ENCODE measurements around the gene GTPBP4.
"Not testable (repeated sequence)": the region's sequence is repeated elsewhere in the genome, so short reads cannot be mapped to it uniquely, and the experiment has no call there.

Gene GTPBP4

GRCh38 chr10:1044964-1045363 lies 56.7 kb downstream of the GTPBP4 start:
- no peak for DNase-seq
- in situ Hi-C loops (cut with HindIII; ENCODE audit: low pct_ligation_motif_present, low pct_unique_long_range_greater_than_20kb, low sequenced_read_pairs) = no loop called here

DNA sequence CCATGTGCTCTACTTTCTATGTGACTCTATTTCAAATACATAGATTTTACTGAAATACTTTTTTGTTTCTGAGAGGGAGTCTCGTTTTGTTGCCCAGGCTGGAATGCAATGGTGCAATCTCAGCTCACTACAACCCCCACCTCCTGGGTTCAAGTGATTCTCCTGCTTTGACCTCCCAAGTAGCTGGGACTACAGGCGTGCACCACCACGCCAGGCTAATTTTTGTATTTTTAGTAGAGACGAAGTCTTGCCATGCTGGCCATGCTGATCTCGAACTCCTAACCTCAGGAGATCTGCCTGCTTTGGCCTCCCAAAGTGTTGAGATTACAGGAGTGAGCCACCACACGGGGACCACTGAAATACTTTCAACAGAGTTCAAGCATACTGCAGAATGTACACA lies 57.2 kb downstream of the GTPBP4 start:
- in situ Hi-C loops (cut with HindIII; ENCODE audit: low pct_ligation_motif_present, low pct_unique_long_range_greater_than_20kb, low sequenced_read_pairs) = no loop called here
- DNase-seq = no peak

- in situ Hi-C loops (cut with HindIII; ENCODE audit: low pct_ligation_motif_present, low pct_unique_long_range_greater_than_20kb, low sequenced_read_pairs) = no loop called here
- no peak for DNase-seq
Measured at GRCh38 chr10:1047937-1048336, 59.7 kb downstream of the GTPBP4 start.

GRCh38 chr10:1048349-1048731 lies 60.1 kb downstream of the GTPBP4 start:
- peak; percentile 22 for DNase-seq
- in situ Hi-C loops (cut with HindIII; ENCODE audit: low pct_ligation_motif_present, low pct_unique_long_range_greater_than_20kb, low sequenced_read_pairs) = no loop called here

GRCh38 chr10:1048732-1049424 lies 60.6 kb downstream of the GTPBP4 start, which contains the start of gene IDI1:
Gene IDI1, minus strand, starts transcription at chr10:1049119. Its CDS starts 116 bp downstream, at chr10:1049003.
- DNase-seq = peak; percentile 96
- in situ Hi-C loops (cut with HindIII; ENCODE audit: low pct_ligation_motif_present, low pct_unique_long_range_greater_than_20kb, low sequenced_read_pairs) = no loop called here

DNA sequence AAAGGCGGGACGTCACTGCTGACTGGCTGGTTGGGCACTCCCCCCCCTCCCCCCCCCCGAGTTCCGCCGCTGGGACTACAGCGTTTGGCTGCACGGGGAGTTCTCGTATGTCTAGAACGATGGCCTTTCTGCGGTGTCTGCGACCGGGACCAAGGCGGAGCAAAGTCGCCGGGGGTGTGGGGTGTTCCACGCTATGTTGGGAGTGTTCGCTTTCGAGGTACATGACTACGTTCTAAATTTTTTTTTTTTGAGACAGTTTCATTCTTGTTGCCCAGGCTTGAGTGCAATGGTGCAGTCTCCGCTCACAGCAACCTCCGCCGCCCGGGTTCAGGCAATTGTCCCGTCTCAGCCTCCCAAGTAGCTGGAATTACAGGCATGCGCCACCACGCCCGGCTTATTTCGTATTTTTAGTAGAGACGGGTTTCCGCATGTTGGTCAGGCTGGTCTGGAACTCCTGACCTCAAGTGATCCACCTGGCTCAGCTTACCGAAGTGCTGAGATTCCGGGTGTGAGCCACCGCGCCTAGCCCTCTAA lies 61.3 kb downstream of the GTPBP4 start:
- in situ Hi-C loops (cut with HindIII; ENCODE audit: low pct_ligation_motif_present, low pct_unique_long_range_greater_than_20kb, low sequenced_read_pairs) = no loop called here
- peak; percentile 48 for DNase-seq

- DNase-seq = no peak
- in situ Hi-C loops (cut with HindIII; ENCODE audit: low pct_ligation_motif_present, low pct_unique_long_range_greater_than_20kb, low sequenced_read_pairs) = no loop called here
Measured at GRCh38 chr10:1050145-1050544, 61.9 kb downstream of the GTPBP4 start.

GRCh38 chr10:1050554-1050953 lies 62.3 kb downstream of the GTPBP4 start:
- no peak for DNase-seq

GRCh38 chr10:1054684-1055083 lies 66.5 kb downstream of the GTPBP4 start:
- no peak for DNase-seq
- in situ Hi-C loops (cut with HindIII; ENCODE audit: low pct_ligation_motif_present, low pct_unique_long_range_greater_than_20kb, low sequenced_read_pairs) = no loop called here

More at GRCh38 chr10:1050554-1050953, 62.3 kb downstream of the GTPBP4 start:
- in situ Hi-C loops (cut with HindIII; ENCODE audit: low pct_ligation_motif_present, low pct_unique_long_range_greater_than_20kb, low sequenced_read_pairs) = no loop called here

GRCh38 chr10:1056326-1057105 lies 68.3 kb downstream of the GTPBP4 start, which contains the start of gene WDR37:
Gene WDR37, plus strand, starts transcription at chr10:1056385. Its CDS starts 15,771 bp downstream, at chr10:1072156.
- in situ Hi-C loops (cut with HindIII; ENCODE audit: low pct_ligation_motif_present, low pct_unique_long_range_greater_than_20kb, low sequenced_read_pairs) = no loop called here
- peak; percentile 83 for DNase-seq

DNA sequence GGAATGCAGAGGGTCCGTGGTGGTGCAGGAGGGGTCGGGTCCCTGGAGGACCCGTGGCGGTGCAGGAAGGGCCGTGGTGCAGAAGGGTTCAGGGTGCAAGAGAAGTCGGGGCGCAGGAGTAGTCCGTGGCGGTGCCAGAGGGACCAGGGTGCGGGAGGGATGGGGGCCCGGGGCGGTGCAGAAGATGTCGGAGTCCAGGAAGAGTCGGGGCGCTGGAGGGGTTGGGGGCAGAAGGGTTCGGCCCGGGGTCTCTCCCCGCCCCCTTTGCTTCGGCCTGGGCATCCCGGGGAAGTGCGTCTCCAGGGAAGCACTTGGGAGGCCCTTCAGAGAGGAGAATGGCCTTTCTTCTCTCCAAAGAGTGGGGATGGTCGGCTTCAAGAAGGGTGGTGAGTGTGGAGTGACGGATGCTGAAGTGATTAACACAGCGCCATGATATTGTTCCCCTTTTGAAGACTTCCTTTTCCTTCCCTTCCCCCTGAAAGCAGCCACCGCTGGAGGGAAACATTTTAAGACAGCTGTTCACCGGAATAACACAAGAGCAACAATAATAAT lies 68.9 kb downstream of the GTPBP4 start:
- no peak for DNase-seq
- in situ Hi-C loops (cut with HindIII; ENCODE audit: low pct_ligation_motif_present, low pct_unique_long_range_greater_than_20kb, low sequenced_read_pairs) = no loop called here

DNA sequence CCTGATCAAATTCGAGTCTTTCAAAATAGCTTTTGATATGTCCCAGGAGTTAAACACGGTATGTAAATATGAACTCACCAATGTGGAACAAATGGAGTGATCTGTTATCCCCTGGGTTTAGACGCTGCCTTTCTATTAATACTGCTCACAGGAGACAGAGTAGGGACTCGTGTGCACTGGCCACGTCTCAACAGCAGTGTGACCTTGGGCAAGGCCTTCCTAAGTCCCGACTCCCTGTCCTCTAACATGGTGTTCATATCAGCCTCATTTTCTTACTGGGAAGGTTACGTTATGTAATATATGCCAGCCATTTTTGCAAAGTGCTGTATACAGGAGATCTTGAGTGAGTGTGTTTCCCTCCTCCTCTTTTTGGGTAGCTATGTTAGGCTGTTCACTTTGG lies 69.8 kb downstream of the GTPBP4 start:
- no peak for DNase-seq
- in situ Hi-C loops (cut with HindIII; ENCODE audit: low pct_ligation_motif_present, low pct_unique_long_range_greater_than_20kb, low sequenced_read_pairs) = no loop called here

GRCh38 chr10:1059902-1060301 lies 71.7 kb downstream of the GTPBP4 start:
- DNase-seq = no peak
- in situ Hi-C loops (cut with HindIII; ENCODE audit: low pct_ligation_motif_present, low pct_unique_long_range_greater_than_20kb, low sequenced_read_pairs) = no loop called here

GRCh38 chr10:1061930-1062774 lies 73.9 kb downstream of the GTPBP4 start:
- in situ Hi-C loops (cut with HindIII; ENCODE audit: low pct_ligation_motif_present, low pct_unique_long_range_greater_than_20kb, low sequenced_read_pairs) = no loop called here
- DNase-seq = no peak

- DNase-seq = no peak
- in situ Hi-C loops (cut with HindIII; ENCODE audit: low pct_ligation_motif_present, low pct_unique_long_range_greater_than_20kb, low sequenced_read_pairs) = no loop called here
Measured at GRCh38 chr10:1063232-1063865, 75.1 kb downstream of the GTPBP4 start.

DNA sequence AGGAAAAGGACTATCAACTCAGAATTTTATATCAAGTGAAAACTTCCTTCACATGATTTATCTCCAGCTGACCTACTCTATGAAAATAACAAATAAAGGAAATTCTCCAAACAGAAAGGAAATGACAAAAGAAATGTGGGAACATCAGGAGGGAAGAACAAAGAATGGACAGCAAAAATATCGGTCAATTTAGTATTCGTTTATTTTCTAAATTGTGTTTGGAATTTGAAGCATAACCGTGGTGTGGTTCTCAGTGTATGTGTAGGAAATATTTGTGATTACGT lies 76.7 kb downstream of the GTPBP4 start:
- no peak for DNase-seq
- in situ Hi-C loops (cut with HindIII; ENCODE audit: low pct_ligation_motif_present, low pct_unique_long_range_greater_than_20kb, low sequenced_read_pairs) = no loop called here

DNA sequence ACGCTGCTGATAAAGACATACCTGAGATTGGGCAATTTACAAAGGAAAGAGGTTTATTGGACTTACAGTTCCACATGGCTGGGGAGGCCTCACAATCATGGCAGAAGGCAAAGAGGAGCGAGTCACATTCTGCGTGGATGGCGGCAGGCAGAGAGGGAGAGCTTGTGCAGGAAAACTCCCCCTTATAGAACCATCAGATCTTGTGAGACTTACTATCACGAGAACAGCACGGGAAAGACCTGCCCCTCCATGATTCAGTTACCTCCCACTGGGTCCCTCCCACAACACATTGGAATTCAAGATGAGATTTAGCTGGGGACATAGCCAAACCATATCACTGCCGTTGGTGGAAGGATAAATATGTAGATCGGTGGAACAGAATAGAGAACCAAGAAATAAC lies 78.5 kb downstream of the GTPBP4 start:
- DNase-seq; in situ Hi-C loops (cut with HindIII; ENCODE audit: low pct_ligation_motif_present, low pct_unique_long_range_greater_than_20kb, low sequenced_read_pairs): not testable (repeated sequence)

Data from ACHN (cell line).